Sigmoid colon (tissue), 4 donors: ENCODE results near the gene PARP8.

ENCODE experiments used
- CTCF ChIP-seq, 4 experiments: fragments of 450-650 bp in 3 of 4; fragments of 200-600 bp in 1 of 4; IDR thresholded peaks; one replicate each; pipeline ENCODE4 v1.5.1; 2016 to 2019; ENCODE audit warnings: antibody characterized with exemption in 4 of 4, mild to moderate bottlenecking in 3 of 4, moderate library complexity in 2 of 4
- EP300 ChIP-seq, 4 donors: sonication (generic); formaldehyde crosslinking; IDR thresholded peaks; one replicate each; pipeline ENCODE4 v1.6.1; 2017; ENCODE audit warnings: antibody characterized with exemption in 4 of 4
- POLR2A ChIP-seq, 2 donors: fragments of 450-650 bp; IDR thresholded peaks; one replicate each; pipeline ENCODE4 v1.6.1; 2016; ENCODE audit warnings: antibody characterized with exemption in 2 of 2, mild to moderate bottlenecking in 2 of 2, moderate library complexity in 2 of 2
- POLR2AphosphoS5 ChIP-seq, 4 donors: sonication (generic); formaldehyde crosslinking; IDR thresholded peaks; one replicate each; pipeline ENCODE4 v1.6.1; 2017; ENCODE audit warnings: antibody characterized with exemption in 4 of 4

GRCh38 chr5:50697739-50698138, 31.3 kb downstream of the PARP8 start:
- TF ChIP-seq POLR2AphosphoS5 (IDR thresholded peaks at IDR 0.05) (no peak), CTCF (IDR thresholded peaks at IDR 0.05) (no peak), EP300 (IDR thresholded peaks at IDR 0.05) (no peak), POLR2A (IDR thresholded peaks at IDR 0.05) (no peak)
